Body of pancreas (tissue), 4 donors: ENCODE data around the gene TMEM164. TPM values are rescaled to one million over a fixed set of nuclear protein-coding genes. Genes with fewer than 3 reads are reported as not detected.

Experiments used
- ATAC-seq: fragments of 150-250 bp; one replicate; pipeline ENCODE4 v1.9.1; 2016
- DNase-seq, 4 donors: peaks; one replicate each; pipeline ENCODE4 v3.0.0-alpha.2; 2019
- H3K27ac ChIP-seq, 4 donors: fragments of 200-600 bp; sonication (generic); 1 replicate in 3 of 4; 2 replicates in 1 of 4; pipeline versions ENCODE4 v1.5.1 to v1.6.1; 2016 to 2019; ENCODE audit warnings: mild to moderate bottlenecking in 1 of 4, mixed read lengths in 1 of 4, moderate library complexity in 1 of 4
- H3K27me3 ChIP-seq, 2 donors: fragments of 200-600 bp; sonication (generic); one replicate each; pipeline ENCODE4 v1.6.0; 2016; ENCODE audit warnings: mild to moderate bottlenecking in 1 of 2
- H3K36me3 ChIP-seq, 2 donors: fragments of 200-600 bp; sonication (generic); replicated peaks in 1 of 2; 2 replicates each; pipeline ENCODE4 v1.5.1; 2016; ENCODE audit warnings: low read depth in 2 of 2; ENCODE audit not compliant: insufficient read depth in 1 of 2
- H3K4me1 ChIP-seq: fragments of 200-600 bp; sonication (generic); one replicate; pipeline ENCODE4 v1.6.0; 2016
- H3K4me3 ChIP-seq, 2 donors: fragments of 200-600 bp; sonication (generic); 1 replicate in 1 of 2; 2 replicates in 1 of 2; pipeline ENCODE4 v1.5.1; 2016 to 2019
- H3K9me3 ChIP-seq, 3 donors: fragments of 200-600 bp; sonication (generic); 1 replicate in 2 of 3; 2 replicates in 1 of 3; pipeline ENCODE4 v1.5.1; 2016
- CTCF ChIP-seq, 7 experiments: fragments of 450-650 bp in 4 of 7; fragments of 200-600 bp in 3 of 7; sonication (generic) in 3 of 7; IDR thresholded peaks; one replicate each; pipeline ENCODE4 v1.5.1; 2016 to 2019; ENCODE audit warnings: antibody characterized with exemption in 7 of 7
- POLR2A ChIP-seq, 3 donors: fragments of 450-650 bp; IDR thresholded peaks; one replicate each; pipeline ENCODE4 v1.6.1; 2016; ENCODE audit warnings: antibody characterized with exemption in 3 of 3, mild to moderate bottlenecking in 2 of 3
- WGBS, 2 donors: methylation state at CpG; one replicate each; pipeline ENCODE4 v1.1.5; 2017; 5-methylcytosine and 5-hydroxymethylcytosine counted together
- intact Hi-C: fragments of 100-400 bp; cut with DNase I; formaldehyde crosslinking; loops from one replicate; pipeline ENCODE4 v1.15.1; 2023
- total RNA-seq, 2 donors: library from RNA; depleted of rRNA; stranded (reverse); fragments of >200 nt; gene quantifications; one replicate each; pipeline ENCODE4 v1.1.0, GENCODE V29; 2016

Gene TMEM164
- total RNA-seq, 2 donors from 2014 or later, result 16.1 to 334 TPM

GRCh38 chrX:110103344-110103743, 100.4 kb downstream of the TMEM164 start:
- 88 to 100% methylated on average over 1 of the region's 1 CpG for WGBS, 2 donors
- Histone ChIP-seq H3K4me3 (no peak overlapping the region), H3K9me3 (no peaks in the 10 kb centered on the region), H3K27me3 (no peaks in the 10 kb centered on the region), H3K36me3 (no peaks in the 10 kb centered on the region), H3K27ac (no peak overlapping the region), H3K4me1 (no peaks in the 10 kb centered on the region)
- no peak for DNase-seq
- no peak for ATAC-seq
- TF ChIP-seq CTCF (IDR thresholded peaks at IDR 0.05) (no peak), POLR2A (IDR thresholded peaks at IDR 0.05) (no peak)
- intact Hi-C loops, result no loop called here

- DNase-seq (no peak), ATAC-seq (no peak)
- no peaks in the 10 kb centered on the region for H3K36me3 ChIP-seq
- H3K27ac ChIP-seq, result no peak overlapping the region
- WGBS, 2 donors, result 90 to 94% methylated on average over 3 of the region's 3 CpGs
- H3K9me3 ChIP-seq, result no peaks in the 10 kb centered on the region
- no peak overlapping the region for H3K4me3 ChIP-seq
- TF ChIP-seq POLR2A (IDR thresholded peaks at IDR 0.05) (no peak), CTCF (IDR thresholded peaks at IDR 0.05) (no peak)
- H3K4me1 ChIP-seq, result no peaks in the 10 kb centered on the region
- intact Hi-C loops, result no loop called here
- H3K27me3 ChIP-seq, result no peaks in the 10 kb centered on the region
Observed at GRCh38 chrX:110104078-110104477, 101.2 kb downstream of the TMEM164 start.

- peak overlapping the region in 1 of 4 donors; percentile 26 for H3K27ac ChIP-seq
- H3K36me3 ChIP-seq, result no peaks in the 10 kb centered on the region
- peak in 2 of 4 donors; percentile 22 to 39 for DNase-seq
- no peaks in the 10 kb centered on the region for H3K4me1 ChIP-seq
- no peaks in the 10 kb centered on the region for H3K27me3 ChIP-seq
- TF ChIP-seq POLR2A (IDR thresholded peaks at IDR 0.05), result no peak
- TF ChIP-seq CTCF (IDR thresholded peaks at IDR 0.05), result no peak
- intact Hi-C loops, result no loop called here
- no peaks in the 10 kb centered on the region for H3K9me3 ChIP-seq
- H3K4me3 ChIP-seq, result no peak overlapping the region
- WGBS, 2 donors, result 51 to 82% methylated on average over 3 of the region's 3 CpGs
- no peak for ATAC-seq
Observed at GRCh38 chrX:110108381-110108821, 105.5 kb downstream of the TMEM164 start.

- Histone ChIP-seq H3K36me3 (no peaks in the 10 kb centered on the region), H3K9me3 (no peaks in the 10 kb centered on the region), H3K27ac (no peak overlapping the region), H3K27me3 (no peaks in the 10 kb centered on the region), H3K4me3 (no peak overlapping the region), H3K4me1 (peaks cover 2% of the 10 kb centered on the region)
- 65 to 81% methylated on average over 4 of the region's 4 CpGs for WGBS, 2 donors
- TF ChIP-seq POLR2A (IDR thresholded peaks at IDR 0.05) (no peak), CTCF (IDR thresholded peaks at IDR 0.05) (no peak)
- ATAC-seq, result no peak
- intact Hi-C loops, result no loop called here
- no peak for DNase-seq
Observed at GRCh38 chrX:110114260-110114776, 111.4 kb downstream of the TMEM164 start.
